SIG-M5 treated with dmso at 0.1 percent for 504 hours (cell line): ENCODE data around the gene PPP1R7.

ENCODE experiments used
- DNase-seq: peaks from one replicate; lab custom pipeline; 2025; ENCODE audit not compliant: unreplicated experiment; lab: John Stamatoyannopoulos, UW

Gene PPP1R7

DNA sequence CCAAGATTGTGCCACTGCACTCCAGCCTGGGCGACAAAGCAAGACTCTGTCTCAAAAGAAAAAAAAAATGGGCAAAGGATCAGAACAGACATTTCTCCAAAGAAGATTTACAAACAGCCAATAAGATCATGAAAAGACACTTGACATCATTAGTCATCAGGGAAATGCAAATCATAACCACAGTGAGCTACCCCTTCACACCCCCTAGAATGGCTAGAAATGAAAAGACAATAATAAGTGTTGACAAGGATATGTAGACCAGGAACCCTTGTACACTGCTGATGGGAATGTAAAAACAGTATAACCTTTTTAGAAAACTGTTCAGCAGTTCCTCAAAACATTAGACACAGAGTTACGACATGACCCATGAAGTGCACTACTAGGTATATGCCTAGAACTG is 29.8 kb upstream of the PPP1R7 start:
- no peak for DNase-seq

DNA sequence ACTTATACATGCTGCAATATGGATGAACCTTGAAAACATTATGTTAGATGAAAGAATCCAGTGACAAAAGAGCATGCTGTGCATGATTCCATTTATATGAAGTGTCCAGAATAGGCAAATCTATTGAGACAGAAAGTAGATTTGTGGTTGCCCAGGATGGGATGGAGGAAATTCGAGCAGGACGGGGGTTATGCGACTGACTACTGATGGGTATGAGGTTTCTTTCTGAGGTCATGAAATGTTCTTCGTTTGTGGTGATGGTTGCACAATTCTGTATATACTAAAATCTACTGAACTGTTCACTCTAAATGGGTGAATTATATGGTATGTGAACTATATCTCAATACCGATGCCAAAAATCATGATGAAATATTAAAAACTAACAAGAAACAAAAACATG is 29.3 kb upstream of the PPP1R7 start:
- DNase-seq, result no peak

DNA sequence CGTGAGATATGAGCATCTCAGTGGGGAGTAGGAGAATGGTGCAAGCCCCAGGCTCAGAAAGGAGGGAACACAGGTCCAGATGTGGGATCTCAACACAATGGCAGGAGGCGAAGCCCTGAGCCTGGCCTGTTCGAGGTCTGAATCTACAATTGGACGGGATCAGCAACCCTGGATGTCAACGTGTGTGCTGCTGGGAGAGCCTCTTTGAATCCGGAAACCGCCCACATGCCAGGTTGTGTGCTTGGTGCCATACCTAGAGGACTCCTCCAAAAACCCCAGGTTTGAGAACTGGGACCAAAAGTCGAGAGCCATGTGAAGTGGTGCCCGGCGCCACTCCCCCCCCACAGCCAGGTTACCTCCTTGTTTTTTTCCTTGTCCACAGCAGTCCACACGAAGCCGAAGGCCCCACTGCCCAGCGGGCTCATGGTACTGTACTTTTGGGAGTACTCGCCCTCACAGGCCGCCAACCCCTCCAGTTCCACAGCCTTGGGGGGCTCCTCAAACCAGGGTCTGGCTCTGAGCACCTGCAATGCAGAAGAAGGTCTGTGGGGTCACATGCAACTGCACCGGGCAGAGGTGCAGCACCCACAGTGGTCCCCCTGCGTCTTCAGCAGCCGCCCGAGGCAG is 27.8 kb upstream of the PPP1R7 start:
- no peak for DNase-seq

DNA sequence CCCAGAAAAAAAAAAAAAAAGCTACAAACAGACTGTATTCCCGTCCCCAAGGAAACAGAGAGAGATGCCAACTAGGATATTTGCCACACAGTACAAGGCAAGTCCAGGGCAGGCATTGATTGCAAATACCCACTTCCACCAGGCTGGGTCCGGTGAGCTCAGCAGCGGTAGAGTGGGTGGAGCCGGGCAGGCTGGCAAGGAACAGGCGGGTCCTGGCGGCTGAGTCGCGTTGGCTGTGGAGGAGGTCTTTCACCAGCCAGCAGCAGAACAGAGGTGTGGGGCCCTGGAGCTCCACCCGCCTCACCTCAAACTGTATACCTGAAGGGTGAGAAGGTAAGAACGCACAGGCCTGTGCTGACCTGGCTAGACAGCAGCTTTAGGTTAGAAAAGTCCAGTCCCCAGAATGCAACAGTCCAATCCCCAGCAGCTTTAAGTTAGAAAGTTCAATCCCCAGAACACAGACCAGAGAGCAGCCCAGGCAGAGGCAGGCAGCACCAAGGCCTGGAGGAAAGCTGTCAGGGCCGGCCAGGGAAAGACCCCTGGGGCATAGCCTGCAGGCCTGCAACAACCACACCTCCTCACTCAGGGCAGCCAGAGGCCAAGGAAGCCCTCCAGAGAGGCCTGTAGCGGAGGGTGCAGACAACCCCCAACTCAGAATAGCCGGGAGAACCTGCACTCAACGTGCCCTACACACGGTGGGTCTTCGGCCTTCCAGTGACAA is 26.3 kb upstream of the PPP1R7 start:
- DNase-seq, result no peak

DNA sequence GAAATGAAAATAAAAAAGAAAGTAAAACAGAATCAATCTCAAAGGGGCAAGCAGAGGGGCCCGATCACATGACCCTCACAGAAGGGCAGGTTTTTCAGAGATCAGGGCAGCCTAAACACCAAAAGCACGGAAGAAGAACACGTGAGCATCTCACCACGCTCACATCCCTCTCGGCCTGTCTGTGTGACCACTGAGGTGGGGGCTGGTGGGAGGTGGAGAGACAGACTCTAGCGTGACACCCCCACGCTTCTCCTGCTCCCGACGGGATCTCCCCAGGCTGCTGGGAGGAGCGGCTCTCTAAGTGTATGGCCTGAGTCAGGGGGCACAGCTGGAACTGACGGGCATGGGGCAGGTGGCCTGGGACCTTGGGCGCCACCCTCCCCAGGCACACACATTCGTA is 24.6 kb upstream of the PPP1R7 start:
- no peak for DNase-seq

DNA sequence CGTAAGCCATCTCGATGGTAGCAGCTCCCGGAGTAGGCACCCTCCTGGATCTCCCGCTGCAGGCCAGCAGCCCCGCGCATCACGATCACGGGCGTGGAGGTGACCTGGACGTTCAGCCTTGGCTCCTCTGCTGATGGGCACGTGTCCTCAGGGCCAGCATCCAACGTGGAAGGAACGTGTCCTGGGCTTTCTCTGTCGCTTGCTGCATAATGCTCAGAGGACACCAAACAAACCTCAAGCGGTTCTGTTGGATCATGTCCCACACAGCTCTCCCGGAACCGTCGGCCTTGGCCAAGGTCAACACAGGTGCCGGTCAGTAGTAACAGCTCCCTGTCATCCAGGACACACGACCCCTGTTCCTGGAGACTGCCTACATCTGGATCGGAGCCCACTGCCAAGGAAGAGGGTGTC is 24.1 kb upstream of the PPP1R7 start:
- DNase-seq, result no peak

DNA sequence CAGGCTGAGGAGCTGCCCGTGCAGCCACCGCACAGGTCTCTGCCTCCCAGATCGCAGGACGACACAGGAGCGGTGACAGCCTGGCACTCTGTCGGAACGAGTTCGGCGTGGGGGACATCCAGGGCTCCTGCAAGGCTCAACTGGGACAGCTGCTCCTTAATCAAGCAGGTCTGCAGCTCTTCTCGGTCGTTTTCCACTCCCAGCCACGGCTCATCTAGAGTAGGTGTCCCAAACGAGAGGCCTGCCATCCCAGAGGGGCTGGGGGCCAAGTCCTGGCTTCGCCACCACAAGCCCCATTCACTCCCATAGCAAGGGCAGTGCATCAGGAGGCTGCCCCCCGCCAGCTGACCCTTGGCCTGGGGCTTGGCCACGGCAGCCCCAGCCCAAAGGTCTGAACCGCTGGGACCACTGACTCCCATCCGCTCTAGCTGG is 23.5 kb upstream of the PPP1R7 start:
- no peak for DNase-seq

DNA sequence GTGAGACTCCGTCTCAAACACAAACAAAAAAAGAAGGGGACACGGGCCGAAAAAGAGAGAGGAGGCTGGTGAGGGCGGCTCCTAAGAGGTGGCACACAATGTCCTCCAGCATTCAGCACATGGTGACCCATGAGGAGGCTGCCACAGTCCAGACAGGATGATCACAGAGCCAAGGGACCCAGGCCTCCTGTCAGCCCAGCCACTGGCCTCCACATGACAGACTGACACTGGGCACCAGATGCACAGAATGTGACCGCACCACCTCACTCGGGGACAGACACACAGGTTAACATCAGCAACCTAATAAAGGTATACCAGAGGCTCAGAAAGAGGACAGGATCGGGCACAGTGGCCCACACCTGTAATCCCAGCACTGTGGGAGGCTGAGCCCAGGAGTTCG is 22.0 kb upstream of the PPP1R7 start:
- no peak for DNase-seq

DNA sequence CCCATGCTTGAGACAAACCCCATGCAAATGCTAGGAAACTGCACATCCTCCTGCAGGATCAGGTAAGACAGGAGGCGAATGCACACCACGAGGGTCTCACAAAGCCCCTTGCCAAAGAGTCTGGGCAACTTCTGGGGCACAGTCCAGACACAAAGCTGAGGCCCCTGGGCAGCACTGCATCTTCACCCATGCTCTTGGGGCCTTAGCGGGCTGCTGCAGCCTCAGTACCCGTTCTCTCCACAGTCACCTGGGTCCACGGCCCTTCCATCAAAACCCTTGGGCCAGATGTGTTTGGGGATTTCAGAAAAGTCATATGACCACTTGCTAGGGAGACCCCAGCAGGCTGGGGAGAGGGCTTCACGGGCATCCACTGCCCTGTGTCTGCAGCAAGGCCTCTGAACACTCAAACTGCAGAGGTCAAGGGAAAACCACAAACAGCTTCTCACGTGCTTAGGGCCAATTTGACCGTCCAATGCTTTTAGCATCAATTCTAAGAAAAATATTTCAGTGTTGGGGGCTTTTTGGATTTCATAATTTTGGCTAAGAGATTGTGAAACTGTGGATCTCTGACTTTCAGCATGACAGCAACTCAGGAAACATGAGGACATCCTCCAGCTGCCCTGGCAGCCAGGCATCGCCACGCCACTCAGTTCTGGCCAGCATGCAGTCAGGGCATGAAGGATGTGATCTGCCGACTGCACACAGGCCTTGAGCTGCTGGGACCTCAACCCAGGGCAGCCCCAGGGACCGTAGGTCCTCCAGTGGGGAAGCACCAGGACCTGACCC is 21.0 kb upstream of the PPP1R7 start:
- no peak for DNase-seq

DNA sequence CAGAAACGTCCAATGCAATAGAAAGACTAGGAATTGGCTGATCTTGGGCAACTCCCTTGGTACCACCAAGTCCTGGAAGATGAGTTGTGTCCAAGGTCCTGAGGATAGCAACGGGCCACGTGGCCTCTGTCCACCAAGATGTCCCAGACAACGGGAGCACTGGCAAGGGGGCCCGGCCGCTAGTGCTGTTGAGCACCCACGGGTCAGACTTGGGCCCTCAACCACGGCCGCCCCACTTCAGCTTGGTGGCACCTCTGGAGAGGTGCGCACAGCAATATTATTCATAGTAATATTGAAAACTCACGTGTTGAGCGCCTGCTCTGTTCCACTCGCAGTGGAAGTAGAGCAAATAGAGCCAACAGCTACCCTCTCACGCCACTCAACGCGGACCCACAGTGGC is 20.0 kb upstream of the PPP1R7 start:
- DNase-seq, result no peak

DNA sequence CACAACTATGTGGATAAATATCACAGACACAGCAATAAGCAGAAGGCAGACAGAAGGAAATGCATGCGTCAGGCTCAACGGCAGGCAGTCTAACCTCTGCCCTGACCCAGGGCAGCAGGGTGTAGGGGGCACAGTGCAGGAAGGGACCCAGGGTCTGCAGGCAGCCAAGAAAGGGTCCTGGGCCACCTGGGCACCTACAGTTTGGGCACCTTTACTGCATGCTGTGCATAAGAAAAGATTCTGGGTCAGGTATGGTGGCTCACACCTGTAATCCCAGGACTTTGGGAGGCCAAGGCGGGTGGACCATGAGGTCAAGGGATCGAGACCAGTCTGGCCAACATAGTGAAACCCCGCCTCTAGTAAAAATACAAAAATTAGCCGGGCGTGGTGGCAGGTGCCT is 18.7 kb upstream of the PPP1R7 start:
- DNase-seq, result no peak

DNA sequence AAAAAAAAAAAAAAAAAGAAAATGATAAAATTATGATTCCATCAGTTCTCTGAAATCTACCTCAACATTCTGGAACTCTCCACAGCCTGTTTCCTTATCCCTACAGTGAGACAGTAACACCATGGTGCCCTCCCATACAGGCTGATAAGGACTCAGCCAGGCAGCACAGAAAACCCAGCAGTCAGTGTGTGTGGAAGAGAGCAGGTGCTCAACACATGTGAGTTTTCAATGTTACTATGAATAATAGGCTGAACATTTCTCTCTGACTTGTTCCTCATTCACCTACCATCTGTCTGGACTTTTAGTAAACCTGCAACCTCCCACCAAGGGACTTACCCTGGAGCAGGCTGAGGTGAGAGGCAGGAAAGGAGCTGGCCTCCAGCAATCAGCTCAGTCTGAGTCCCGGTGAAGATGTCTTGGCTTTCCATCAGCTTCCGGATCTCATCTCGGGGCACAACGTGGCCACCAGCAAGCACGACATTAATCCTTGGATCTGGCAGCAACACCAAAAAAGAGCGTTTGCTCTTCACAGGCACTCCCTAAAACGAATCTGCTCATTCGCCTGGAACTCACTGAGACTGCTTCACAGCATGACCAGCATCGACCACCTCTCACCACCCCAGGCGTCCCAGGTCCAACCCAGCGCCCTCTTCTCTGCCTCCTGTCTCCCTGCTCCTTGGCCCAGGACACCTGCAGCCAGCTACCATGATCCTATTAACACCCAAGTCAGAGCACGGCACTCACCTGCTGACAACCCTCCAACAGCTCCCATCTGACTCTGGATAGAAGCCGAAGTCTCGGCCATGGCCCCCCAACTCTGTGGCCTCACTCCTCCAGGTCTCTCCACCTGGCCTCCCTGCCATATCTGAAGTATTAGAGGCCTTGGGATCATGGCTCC is 17.5 kb upstream of the PPP1R7 start:
- no peak for DNase-seq

DNA sequence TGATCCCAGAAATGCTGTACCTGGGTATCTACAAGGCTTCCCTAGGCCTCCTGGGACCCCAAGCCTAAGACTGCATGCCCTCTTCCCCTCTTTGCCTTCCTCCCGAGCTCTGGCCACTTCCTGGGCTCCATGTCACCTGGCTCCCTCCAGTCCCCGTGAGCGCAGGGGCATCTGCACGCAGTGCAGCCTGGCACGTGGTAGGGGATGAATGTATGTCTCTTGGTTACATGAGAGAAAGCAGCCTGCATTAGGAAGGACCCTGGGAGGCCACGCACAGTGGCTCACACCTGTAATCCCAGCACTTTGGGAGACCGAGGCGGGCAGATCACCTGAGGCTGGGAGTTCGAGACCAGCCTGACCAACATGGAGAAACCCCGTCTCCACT is 16.8 kb upstream of the PPP1R7 start:
- DNase-seq, result no peak

DNA sequence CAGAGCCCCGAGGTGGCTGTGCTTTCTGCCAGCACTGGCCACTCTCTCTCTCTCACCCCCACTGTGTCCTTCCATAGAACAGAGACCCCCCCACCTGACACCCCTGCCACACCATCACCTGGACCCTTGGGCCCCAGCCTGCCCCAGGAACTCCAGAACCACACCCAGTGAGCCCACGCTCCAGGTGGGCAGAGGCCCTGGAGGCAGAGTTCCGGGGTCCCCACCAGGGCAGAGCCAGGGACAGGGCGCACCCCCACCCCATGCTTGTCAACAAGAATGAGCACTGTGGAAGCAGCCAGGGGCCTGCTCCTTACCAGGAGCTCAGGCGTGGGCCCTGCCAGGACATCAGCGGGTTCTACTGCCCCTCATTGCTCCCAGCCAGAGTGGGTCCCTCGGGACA is 15.6 kb upstream of the PPP1R7 start:
- DNase-seq, result no peak

DNA sequence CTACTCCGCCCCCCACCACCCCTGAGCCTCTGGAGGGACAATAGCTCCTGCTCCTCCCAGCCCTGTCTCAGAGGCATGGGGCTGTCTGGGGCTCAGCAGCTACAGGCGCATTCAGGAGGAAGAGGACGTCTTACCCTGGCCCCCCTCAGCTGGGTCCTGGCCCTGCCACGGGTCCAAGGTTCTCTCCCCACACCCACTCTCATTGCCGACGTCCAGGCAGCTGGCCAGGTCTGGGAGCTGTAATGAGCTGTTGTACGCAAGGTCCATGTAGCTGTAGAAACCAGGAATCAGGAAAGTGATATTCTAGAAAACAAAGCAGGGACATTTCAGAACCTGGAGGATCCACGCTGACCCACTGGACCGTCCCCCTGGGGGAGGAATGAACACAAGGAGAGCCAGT is 14.5 kb upstream of the PPP1R7 start:
- DNase-seq, result no peak

DNA sequence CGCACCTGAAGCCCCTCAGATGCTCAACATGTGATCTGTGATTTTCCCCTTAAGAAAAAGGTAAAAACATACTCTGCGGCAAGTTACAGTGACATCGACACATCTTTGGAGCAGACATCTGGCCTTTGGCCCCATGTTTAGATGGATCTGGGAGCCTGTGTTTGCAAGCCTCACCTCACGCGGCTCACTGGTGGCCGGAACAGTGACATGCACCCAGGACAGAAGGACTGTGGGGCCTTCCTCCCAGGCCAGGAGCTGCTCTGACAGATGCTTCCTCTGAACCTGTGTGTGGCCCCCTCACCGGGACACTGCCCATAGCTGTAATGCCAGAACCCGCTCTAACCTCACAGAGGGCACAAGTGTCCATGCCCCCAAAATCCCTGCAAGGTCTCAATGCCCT is 14.1 kb upstream of the PPP1R7 start:
- DNase-seq, result no peak

DNA sequence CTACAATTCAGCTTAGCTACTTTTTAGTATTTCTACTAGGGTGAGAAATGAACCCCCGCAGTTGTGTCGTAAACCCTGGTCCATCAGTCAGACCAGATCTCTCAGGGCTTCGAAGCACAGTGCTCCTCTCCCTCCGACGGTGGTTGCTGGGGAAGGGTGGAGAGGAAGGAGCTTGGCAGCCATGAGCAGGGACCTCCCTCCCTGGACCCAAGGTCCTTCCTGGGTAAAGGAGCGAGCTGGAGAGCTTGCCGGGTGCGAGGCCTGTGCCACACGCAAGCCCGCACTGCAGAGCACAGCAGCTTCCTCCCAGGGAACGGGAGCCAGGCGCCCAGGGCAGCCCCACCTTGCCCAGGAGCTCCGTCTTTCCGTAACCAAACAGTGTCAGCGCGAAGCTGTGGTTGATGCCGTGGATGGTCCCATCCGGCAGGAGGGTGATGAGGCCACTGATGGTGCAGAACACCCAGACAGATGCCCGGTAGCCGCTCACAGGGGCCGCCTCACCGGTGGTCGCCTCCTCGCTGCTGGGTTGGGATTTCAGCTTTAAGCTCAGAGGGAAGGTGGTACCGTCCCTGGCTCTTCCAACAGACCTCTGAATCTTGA is 13.5 kb upstream of the PPP1R7 start:
- no peak for DNase-seq

DNA sequence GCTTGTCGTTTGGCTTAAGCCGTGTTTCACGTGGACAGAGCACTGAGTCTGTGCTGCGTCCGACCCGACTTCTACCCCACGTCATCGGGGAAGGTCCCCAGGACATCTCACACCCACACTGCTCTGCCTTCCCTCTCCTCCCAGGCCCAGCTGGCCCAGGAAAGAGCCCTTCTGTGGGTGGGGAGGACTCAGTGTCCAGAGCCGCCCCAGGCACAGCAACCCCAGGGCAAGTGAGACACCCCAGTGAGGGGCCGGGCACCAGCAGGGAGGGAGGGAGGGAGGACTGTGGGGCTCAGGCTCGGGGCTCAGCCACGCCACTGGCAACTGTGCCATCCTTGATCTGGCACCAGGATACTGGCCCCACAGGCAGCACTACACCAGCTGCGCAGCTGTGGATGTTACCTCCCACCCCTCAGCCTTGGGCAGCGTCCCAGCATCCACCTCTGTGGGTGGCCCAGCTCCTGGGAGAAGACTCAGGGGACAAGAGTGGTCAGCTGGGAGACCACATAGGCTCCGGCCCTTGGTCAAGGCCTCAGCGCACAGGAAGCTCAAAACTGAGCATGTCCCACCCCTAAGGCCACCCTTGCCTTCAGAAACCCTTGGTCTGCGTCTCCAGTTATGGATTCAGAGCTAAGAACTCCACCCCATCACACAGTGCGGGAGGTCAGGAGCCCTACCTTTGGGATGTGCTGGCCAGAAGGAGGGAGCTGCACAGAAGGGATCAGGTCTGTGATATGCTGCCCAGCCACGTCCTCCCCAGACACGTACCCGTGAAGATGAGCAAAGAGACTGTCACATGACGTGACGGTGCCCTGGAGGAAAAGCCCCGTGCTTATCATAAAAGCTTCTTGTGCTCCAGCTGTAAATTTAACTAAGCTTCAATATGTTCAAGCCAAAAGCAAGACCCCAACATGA is 12.7 kb upstream of the PPP1R7 start:
- DNase-seq, result no peak

DNA sequence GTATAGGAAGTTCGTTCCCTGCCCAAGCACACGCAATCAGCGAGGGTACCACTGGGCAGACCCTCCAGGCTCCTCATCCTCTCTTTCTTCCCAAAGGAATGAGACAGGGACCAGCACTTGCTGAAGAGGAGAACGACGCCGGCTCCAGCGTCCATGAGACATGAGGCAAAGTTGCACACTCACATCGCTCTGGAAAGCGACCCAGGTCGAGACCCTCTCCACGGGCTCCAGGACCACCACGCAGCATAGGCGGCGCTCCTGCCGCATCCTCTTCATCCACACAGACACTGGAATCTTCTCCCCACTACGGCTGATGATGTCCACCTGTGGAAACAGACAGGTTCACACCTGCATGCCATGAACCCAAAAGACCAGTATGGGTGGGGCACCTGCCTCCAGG is 11.8 kb upstream of the PPP1R7 start:
- DNase-seq, result no peak
